Prostate gland (tissue), 1 donor: ENCODE measurements around the gene C3.

Experiments used
- POLR2A ChIP-seq: fragments of 450-650 bp; IDR thresholded peaks from one replicate; pipeline ENCODE4 v1.6.1; 2016; ENCODE audit warnings: antibody characterized with exemption, mild to moderate bottlenecking
- POLR2AphosphoS5 ChIP-seq: sonication (generic); formaldehyde crosslinking; IDR thresholded peaks from one replicate; pipeline ENCODE4 v1.6.1; 2017; ENCODE audit warnings: antibody characterized with exemption

- TF ChIP-seq POLR2A (no peak), POLR2AphosphoS5 (no peak)
Measured at GRCh38 chr19:6734096-6734696, 13.7 kb upstream of the C3 start.
